CD4-positive, alpha-beta T cell treated with Interleukin-10 for 1 hour (primary cell): Measurements from ENCODE around the gene PPP2R2C.

Source experiments
- DNase-seq: peaks from one replicate; pipeline ENCODE4 v3.0.0-alpha.2; 2020

Gene PPP2R2C

DNA sequence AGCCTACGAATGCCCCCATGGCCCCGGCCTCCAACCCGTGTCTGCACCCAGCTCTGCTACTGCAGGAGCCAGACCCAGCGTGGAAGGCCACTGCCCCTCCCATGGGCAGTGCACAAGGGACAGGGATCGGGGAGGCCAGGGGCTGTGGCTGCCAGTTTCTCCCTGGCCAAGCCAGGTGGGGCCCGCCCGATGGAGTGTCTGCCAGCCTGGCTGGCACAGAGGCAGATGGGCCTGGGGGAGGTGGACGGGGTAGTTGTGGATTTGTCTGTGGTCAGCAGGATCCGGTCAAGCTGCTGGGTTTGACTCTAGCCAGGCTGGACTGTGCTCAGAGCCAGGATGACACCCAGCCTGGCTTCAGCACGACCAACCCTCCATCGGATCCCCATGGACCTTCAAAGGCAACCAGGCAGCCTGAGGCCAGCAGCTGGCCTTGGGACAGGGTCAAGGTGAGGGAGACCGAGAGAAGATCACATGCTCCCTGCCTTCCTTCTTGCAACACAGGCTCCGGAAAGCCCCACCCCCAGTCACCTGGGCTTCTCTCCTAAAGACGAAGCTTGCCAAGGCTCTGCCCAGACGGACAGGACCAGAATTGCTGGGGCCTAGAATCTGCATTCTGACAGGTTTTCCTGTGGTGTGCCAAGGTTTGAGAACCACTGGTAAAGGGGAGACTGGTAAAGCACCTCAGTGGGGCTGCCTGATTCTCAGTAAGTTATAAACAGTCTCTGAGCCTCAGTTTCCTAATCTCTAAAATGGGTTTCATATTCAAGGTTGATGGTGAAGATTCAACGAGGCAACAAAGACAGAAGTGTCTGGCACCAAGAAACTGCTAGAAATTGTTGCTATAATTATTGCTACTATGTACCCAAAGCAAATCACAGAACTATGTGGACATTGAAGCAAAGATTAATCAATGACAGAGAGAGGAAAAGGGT is 78.6 kb downstream of the PPP2R2C start:
- DNase-seq = no peak

DNA sequence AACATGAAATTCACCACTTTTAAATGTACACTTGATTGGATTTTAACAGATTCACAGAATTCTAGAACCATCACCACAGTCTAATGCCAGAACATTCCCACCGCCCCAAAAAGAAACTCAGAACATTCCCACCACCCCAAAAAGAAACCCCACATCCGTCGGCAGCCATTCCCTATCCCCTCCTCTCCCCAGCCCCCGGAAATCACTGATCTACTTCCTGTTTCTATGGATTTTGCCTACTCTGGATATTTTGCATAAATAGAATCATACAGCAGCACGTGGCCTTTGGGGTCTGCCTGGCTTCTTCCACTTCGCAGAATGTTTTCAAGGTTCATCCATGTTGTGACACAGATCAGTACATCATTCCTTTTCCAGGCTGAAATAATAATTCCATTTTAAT is 79.3 kb downstream of the PPP2R2C start:
- DNase-seq = no peak

DNA sequence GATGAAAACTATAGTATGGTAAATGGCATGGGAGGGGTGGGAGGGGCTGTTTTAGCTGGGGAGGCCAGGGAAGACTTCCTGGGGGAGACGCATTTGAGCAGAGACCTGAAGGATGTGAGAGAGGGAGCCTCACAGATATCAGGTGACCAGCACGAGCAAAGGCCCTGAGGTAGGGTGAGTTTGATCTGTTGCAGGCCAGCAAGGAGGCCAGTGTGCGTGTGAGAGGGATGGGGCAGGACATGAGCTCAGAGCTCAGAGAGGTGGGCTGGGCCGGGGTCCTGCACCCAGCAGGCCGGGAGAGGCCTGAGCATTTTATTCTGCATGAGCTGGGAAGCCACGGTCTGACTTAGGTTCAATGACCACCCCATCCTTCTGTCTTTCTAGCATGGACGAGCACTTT is 80.0 kb downstream of the PPP2R2C start:
- no peak for DNase-seq

DNA sequence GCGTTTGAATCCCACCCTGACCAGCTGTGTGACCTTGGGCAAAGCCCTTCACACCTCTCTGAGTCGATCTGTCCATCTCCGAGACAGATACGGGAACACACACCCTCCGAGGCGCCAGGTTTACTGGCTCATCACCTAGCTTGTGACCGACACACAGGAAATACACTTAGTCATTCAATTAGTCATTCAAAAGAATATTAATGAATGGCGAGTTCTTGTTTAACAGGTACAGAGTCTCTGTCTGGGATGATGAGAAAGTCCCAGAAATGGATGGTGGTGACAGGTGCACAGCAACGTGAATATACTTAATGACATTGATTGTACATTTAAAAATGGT is 80.6 kb downstream of the PPP2R2C start:
- no peak for DNase-seq

DNA sequence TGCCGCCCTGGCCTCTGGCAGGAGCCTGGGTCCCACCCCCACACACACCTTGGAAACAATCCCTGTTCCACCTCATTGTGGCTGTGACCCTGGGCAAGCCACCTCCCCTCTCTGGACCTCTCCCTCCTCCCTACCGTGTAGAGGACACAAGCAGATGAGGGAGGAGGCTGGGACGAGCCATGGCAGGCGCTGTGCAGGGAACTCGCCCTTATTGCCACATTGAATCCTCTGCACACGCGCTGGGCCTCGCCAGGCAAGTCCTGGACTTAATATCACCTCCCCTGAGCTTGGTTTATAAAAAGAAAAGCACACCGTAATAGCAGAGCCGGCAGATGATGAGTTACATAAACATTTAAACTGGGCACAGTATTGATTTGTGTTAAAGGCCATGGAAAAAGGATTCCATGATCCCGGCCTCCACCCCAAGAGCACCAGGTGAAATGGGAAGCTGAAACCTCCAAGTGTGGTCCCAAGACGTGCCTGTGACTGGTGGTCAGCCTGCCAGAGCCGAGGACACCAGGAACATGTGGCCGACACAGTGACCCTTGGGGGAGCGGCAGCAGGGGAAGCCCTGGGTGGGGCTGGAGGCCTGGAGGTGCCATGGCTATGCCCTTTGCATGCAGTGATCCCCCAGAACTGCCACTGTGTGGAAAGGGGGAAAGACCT is 81.1 kb downstream of the PPP2R2C start:
- DNase-seq = no peak

DNA sequence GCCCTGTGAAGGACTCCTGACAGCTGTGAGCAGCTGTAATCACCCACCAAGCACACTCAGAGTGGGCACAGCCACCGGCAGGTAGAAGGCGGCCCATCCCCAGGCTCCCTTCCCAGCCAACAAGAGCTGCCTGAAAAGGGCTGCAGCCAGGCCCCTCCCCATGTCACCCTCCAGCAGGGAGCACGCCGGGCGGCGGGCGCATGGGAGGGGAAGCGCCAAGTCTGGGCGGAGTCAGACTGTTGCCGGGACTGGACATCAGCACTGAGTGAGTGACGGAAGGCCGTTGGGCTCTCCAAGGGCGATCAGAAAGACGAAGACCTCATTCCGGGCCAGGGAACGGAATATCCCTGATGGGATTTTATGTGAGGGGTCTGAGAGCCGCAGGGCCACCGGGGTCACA is 82.1 kb downstream of the PPP2R2C start:
- DNase-seq = no peak

DNA sequence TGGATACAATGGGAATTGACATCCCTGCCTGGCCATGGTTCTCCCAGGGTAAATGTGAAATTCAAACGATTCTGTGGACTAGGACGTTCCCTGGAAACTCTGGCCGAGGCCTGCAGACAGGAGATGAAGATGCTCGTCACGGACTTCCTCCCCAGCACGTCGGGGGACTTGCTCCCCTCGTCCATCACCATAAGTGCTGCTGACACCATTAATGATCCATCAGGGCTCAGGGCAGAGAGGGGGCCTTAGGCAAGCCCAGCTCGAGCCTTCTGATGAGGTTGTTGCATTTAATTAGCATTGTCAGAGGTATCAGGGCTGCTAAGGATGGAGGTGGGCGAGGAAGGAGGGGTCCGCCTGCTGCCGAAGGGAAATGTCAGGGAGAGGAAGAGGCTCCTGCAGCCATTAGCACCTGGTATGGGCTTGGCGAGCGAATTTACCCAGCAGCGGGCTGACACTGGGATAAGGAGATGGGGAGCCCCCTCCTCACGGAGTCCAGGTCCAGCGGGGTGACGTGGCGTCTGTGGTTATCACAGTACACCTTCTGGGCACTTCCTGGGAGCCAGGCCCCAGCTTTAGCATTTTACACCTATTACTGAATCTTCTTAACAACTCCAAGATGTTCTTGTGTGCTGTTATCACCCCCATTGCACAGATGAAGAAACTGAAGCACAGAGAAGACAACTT is 83.1 kb downstream of the PPP2R2C start:
- no peak for DNase-seq

DNA sequence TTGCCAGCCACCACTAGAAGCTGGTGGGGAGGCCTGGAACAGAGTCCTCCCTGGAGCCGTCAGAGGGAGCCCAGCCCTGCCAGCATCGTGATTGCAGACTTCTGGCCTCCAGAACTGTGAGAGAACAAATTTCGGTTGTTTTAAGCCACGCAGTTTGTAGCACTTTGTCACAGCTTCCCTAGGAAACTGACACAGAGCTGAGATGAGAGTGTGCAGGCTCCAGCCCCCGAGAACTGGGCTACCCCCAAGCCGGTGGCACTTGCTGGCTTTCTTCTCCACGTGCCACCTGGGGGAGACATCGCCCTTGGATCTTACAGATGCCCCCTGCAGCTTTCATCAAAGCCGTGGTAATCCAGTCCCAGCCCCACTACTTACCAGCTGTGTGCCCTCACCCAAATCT is 83.7 kb downstream of the PPP2R2C start:
- DNase-seq = no peak

DNA sequence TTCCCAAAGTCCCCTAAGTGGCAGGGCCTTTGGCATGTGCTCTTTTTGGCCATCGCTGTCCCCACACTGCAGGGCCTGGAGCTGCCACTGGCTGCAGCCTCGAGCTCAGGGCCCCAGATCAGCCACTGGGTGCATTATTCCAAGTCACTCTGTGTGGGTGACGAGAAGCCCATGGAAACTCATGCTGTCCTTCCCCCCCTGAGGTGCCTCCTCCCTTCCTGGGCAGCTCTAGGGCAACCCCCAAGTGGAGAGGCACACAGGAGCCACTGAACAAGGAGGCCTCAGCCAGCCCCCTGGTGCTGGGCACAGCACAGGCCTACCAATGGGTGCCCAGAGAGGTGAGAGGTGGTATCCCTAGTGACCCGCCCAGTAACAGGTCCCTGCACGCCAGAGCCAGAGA is 84.5 kb downstream of the PPP2R2C start:
- no peak for DNase-seq

DNA sequence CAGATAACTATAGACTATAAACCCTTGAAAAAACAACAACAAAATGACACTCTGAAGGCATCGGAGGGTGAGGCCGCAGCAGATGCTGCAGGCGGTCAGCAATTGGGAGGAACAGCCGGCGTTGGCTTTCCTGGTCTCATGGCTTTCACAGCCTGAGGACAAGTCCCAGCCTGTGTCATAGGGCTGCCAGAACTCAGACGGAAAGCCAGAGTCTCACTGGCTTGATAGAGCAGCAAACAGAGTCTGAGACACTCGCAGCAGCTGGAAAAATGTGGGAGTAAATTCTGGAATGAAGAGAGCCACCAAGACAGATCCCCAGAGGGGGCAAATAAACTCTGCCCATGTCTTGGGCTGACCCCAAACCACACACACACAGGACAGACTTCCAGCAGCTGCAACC is 86.3 kb downstream of the PPP2R2C start:
- DNase-seq = no peak

DNA sequence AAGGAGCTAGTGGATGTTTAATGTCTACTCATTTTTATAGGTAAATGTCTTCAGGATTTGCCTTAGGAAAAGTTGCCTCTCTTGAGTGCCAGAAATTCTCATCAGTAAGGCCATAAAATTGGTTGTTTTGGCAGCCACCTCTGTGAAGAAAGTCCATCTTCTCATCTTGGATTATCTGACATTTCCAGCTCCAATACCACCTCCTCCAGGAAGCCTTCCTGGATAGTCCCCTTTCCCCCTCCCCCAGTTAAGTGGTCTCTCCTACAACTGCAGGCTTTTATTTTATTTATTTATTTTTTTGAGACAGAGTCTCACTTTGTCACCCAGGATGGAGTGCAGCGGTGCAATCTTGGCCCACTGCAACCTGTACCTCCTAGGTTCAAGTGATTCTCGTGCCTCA is 87.1 kb downstream of the PPP2R2C start:
- no peak for DNase-seq

DNA sequence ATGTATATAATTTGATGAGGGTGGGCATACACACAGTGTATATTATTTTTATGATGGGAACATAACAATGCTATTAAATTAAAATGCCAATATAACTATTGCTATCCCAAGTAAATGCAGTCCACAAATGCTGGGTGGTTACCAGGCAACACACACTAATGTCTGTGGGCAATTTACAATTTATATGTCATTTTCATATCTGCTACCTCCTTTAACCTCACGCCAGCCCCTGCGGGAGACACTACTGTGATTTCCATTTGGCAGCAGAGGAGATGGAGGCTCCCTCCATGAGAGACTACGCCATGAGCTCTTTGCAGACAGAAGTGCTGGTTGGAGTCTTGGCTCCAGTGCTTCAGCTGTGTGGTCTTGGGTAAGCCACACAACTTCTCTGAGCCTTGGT is 87.9 kb downstream of the PPP2R2C start:
- DNase-seq = no peak

DNA sequence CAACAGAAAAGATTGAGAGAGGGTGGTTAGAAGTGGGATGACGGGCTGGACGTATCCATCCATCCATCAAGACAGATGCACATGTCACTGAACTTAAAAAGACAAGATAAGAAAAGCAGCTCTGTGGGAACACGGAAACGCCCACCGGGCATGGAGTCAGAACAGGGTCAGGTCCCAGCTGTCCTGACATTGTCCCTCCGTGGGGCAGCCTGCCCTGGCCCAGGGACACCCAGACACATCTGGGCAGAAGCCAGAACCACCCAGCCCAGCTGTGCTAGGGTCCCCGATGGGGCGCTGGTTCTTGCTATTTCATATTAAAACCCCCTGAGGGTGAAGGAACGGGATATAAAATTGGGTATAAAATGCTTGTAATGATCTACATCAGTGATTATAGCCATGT is 88.5 kb downstream of the PPP2R2C start:
- DNase-seq = no peak

DNA sequence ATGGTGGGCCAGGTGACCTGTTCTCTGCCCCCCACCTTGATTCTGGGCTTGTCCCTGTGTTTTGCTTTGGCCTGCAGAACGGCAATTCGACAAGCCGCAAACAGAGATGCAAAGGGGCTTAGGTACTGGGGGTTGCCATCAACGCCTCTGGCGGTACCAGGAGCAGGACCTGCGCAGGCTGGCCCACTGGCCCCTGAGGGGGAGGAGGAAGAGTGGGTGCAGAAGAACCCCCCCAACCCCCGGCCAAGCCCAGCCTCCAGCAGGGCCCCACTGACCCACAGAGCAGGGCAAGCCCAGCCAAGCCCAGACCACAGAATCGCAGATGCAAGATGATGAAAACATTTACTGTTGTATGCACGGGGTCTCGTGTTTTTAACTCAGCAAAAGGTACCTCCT is 89.4 kb downstream of the PPP2R2C start:
- no peak for DNase-seq

DNA sequence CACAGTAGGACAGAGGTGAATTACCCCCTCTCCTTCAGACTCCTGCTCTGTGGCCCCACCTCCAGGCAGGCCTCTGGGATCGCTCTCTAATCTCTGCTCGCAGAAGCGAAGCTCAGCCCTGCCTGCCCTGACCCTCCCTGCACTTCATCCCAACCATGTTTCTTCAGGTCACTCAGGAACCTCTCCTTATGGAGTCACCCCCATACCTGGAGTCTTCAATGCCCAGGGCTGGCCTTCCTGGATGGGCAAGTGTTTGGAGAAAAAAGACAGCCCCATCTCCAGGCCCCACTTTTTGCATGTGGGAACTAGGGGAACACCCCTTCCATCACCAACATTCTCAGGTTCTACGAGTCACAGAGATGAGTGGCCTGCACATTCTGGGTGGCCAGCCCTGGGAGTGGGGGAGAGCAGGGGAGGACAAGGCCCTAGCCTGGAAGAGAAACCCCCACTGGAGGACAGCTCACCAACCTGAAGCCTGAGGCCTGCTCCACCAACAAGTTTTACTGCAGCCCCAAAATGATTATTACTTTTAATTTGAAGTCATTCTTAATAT is 90.8 kb downstream of the PPP2R2C start:
- no peak for DNase-seq

DNA sequence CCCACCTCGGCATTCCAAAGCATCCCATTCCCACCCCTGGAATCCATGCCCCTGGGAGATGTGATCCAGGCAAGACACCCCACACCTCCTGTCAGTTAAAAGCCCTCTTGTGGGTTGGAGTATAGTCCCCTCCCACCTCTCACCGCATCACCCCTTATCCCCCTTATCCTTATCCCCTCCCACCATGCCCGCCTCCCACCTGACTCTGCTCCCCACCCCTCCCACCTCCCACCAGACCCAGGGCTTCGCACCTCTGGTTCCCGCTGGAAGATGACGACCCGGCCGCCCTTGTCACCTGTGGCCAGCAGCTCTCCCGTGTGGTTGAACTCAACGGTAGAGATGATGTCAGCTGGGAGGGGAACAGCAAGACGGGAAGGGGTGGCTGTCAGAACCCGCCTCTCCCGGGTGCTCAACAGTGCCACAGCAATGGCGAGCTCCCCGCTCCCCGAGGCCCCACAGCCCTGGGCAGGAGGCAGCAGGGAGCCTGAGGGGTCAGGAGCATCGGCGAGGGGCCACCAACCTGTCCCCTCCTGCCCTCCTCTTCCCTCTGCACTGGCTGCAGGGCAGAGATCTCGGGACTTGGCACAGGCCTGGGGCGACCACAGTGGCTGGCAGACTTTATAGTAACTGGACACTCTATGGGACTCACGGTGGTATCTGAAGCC is 91.5 kb downstream of the PPP2R2C start:
- no peak for DNase-seq

DNA sequence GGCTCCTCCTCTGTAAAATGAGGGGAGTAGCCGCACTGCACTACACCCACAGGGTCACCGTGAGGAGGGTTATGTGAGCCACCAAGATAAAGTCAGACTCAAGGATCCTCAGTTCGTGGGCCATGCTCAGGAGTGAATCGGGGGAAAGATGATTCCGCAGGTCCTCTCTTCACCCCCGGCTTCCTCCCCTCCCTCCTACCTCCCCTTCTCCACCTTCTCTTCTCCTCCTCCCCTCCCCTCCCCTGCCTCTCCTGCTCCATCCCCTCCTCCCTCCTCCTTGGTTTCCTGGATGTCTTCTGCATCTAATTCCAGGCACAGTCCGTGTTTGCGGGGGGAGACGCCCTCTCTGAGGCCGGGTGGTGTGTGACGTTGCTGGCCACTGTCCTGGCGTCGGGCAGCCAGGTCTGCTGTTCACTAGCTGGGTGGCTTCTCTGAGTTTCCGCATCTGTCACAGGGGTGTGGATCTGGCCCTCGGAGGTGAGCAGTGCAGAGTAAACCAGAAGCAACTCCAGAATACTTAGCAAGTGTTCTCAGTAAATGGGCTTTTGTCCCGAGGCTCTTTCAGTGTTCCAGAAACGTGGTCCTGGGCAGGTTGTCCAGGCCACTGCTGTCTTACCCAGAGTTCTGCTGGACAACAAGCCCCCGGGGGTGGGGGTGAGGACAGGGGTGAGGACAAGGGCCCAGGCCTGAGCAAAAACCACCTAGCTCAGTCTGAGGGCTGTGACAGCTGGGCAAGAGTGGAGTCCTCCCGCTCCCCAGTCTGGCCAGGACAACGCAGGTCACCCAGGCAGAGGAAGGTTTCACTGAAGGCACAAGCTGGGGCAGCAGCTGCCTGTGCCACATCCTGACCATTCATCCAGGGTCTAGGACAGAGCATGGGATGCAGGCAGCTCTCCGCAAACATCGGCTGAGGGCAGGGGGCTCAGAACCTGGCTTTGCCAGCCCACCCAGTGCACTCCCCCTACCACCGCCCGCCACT is 92.4 kb downstream of the PPP2R2C start:
- DNase-seq = no peak

DNA sequence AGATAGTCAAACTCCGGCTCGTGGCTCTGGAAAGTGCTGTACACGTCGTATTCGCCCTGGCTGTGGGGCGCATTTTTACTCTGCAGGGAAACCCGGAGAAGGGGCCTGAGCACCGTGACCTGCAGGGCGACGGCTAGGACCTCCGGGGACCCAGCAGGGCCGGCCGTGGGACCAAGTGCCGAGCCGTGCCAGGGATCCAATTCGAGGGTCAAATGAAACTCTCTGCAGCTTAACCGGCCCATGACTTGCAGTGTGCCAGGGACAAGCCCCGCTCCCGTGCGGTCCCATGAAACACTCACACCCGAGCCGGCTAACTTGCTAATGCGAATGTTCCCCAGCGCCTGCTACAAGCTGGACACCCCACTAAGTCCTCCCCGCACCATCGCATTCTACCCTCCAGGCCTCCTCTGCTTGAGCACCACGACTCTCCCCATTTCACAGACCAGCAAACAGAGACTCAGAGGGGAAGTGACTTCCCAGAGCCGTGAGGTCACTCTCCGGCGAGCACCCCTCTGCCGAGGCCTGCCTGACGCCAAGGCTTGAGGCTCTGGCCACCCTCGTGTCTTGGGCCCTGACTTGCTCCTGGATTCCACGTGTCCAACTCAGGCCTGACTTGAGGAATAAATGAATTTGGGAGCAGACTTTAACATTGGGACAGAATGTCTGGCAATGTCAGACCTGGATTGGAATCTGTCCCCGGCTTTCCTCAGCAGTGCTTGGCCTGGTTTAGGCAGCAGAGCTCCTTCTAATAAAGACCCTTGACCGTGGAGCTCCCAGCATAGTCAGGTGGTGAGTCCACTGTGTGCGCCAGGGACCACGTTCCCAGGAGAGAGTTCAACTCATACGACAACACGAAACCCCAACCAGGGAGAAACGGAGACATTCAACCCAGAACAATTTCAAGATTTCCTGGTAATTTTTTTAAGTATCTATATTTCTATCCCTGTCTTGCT is 93.6 kb downstream of the PPP2R2C start:
- no peak for DNase-seq

DNA sequence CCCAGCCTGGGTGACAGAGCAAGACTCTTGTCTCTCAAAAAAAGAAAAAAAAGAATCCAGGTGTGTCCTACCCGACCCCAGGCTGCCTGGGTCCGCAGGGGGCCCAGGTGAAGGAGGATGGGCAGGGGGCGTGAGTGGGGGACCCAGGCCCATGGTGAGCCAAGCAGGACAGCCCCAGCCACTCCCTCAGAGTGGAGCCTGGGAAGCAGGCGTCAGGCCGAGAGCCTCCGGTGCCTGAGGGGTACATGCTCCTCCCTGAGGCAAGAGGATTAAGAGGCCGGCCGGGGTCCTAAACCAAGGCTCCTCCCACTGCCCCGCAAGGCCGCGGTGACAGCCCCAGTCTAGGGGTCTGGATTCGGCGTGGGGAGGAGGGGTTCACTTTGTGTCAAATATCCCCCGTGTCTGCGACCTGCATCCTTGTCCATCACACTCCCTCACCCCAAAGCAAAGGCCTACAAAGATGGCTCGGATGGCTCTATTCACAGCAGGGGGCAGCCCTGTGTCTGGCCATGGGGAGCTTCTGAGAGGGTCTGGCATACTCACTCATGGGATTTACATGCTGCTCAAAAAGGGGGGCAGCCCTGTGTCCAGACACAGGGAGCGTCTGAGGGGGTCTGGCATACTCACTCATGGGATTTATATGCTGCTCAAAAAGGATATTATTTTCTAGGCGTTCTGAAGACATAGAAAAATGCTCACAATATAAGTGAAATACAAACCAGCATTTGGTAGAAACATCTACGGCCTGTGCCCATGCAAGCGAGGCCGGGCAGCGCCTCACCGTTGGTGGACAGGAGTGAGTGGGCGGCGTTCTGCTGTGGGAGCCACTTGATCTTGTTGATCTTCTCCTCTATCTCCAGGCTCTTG is 94.6 kb downstream of the PPP2R2C start:
- DNase-seq = no peak
